Ovary (tissue), 9 donors: ENCODE measurements around the gene NMT1. TPM values are rescaled to one million over a fixed set of nuclear protein-coding genes. Genes with fewer than 3 reads are reported as not detected.

Experiments used
- DNase-seq, 5 donors: peaks; one replicate each; pipeline ENCODE4 v3.0.0-alpha.2; 2019 to 2020
- H3K27ac ChIP-seq, 2 donors: fragments of 200-600 bp; one replicate each; pipeline versions ENCODE4 v1.5.1 to v1.8.0; 2019 to 2022
- H3K27me3 ChIP-seq: fragments of 200-600 bp; one replicate; pipeline ENCODE4 v1.8.0; 2022
- H3K36me3 ChIP-seq: fragments of 200-600 bp; sonication (generic); one replicate; pipeline ENCODE4 v1.5.1; 2019
- H3K4me1 ChIP-seq: one replicate; pipeline ENCODE4 v1.8.1; 2013; ENCODE audit warnings: mild to moderate bottlenecking, moderate library complexity; ENCODE audit not compliant: insufficient read depth
- H3K4me3 ChIP-seq: fragments of 200-600 bp; sonication (generic); one replicate; pipeline ENCODE4 v1.5.1; 2017
- H3K9me3 ChIP-seq, 2 donors: fragments of 200-600 bp in 1 of 2; sonication (generic) in 1 of 2; one replicate each; pipeline versions ENCODE4 v1.5.1 to v1.8.1; 2013 to 2019; ENCODE audit warnings: mild to moderate bottlenecking in 1 of 2, moderate library complexity in 1 of 2
- CTCF ChIP-seq, 3 donors: fragments of 450-650 bp in 2 of 3; fragments of 200-600 bp in 1 of 3; IDR thresholded peaks; one replicate each; pipeline versions ENCODE4 v1.5.1 to v1.8.0; 2016 to 2022; ENCODE audit warnings: antibody characterized with exemption in 3 of 3, mild to moderate bottlenecking in 1 of 3
- EP300 ChIP-seq: sonication (generic); formaldehyde crosslinking; IDR thresholded peaks from one replicate; pipeline ENCODE4 v1.6.1; 2017; ENCODE audit warnings: antibody characterized with exemption
- POLR2A ChIP-seq: fragments of 450-650 bp; IDR thresholded peaks from one replicate; pipeline ENCODE4 v1.6.1; 2017; ENCODE audit warnings: antibody characterized with exemption, mild to moderate bottlenecking, moderate library complexity
- WGBS, 3 donors: extraction: QIAGEN DNeasy Blood & Tissue Kit in 1 of 3; methylation state at CpG; one replicate each; pipeline versions ENCODE4 v1.1.5 to v1.1.7; 2013 to 2017; 5-methylcytosine and 5-hydroxymethylcytosine counted together
- intact Hi-C, 4 donors: fragments of 100-400 bp; cut with DNase I; formaldehyde crosslinking; loops; one replicate each; pipeline versions ENCODE4 v1.11.0 to v1.15.1; 2022 to 2023
- polyA plus RNA-seq, 2 donors: library from polyadenylated mRNA; stranded (reverse); fragments of 200-250 nt in 1 of 2; fragments of 350-450 nt in 1 of 2; fragmentation: Illumina TruSeq in 1 of 2; extraction: RNeasy Lipid Tissue Mini Kit (QIAGEN cat#74804) in 1 of 2; gene quantifications; one replicate each; pipeline ENCODE4 v1.2.3, GENCODE V29; 2013 to 2014
- total RNA-seq, 7 donors: library from RNA; depleted of rRNA in 2 of 7; stranded (reverse); fragments of >200 nt in 2 of 7; fragmentation: NEBNext Ultra II Directional in 3 of 7; extraction: Animal tissue kit (Norgen Biotek cat#: 25700) in 3 of 7; gene quantifications; one replicate each; pipeline versions ENCODE4 v1.1.0 to v1.2.4, GENCODE V29; 2016 to 2023
- donor health status: DM: no; HTN: no; CAD: no; lungs with moderate emphysema.
- donor health status: DM: no; HTN: no; CAD: no.
- donor health status: Bipolar disorder and iron deficiency.
- donor health status: DM: yes; HTN: yes; CAD: no.
- donor health status: DM: no; HTN: no; CAD: no.
- donor health status: DM: yes; HTN: yes; CAD: no.

Gene NMT1
- total and polyA plus RNA-seq, 9 donors, result 23.0 to 91.4 (median 76.2) TPM

GRCh38 chr17:45087504-45087975 lies 26.4 kb downstream of the NMT1 start:
- H3K27ac ChIP-seq, result no peak overlapping the region
- intact Hi-C loops, result no loop called here
- no peak overlapping the region for H3K4me3 ChIP-seq
- no peaks in the 10 kb centered on the region for H3K36me3 ChIP-seq
- DNase-seq, result no peak
- H3K4me1 ChIP-seq, result peaks cover 6% of the 10 kb centered on the region
- no peaks in the 10 kb centered on the region for H3K9me3 ChIP-seq
- H3K27me3 ChIP-seq, result no peaks in the 10 kb centered on the region
- TF ChIP-seq EP300, result no peak
- TF ChIP-seq POLR2A, result no peak
- TF ChIP-seq CTCF (IDR thresholded peaks at IDR 0.05), result no peak
- WGBS, 3 donors, result 69 to 84% (median 78%) methylated on average over 3 of the region's 3 CpGs

GRCh38 chr17:45087978-45088377 lies 26.9 kb downstream of the NMT1 start:
- no peaks in the 10 kb centered on the region for H3K36me3 ChIP-seq
- H3K27me3 ChIP-seq, result no peaks in the 10 kb centered on the region
- no peak for DNase-seq
- H3K27ac ChIP-seq, result no peak overlapping the region
- no peak for TF ChIP-seq POLR2A
- TF ChIP-seq CTCF (IDR thresholded peaks at IDR 0.05), result no peak
- TF ChIP-seq EP300, result no peak
- no peak overlapping the region for H3K4me3 ChIP-seq
- H3K9me3 ChIP-seq, result no peaks in the 10 kb centered on the region
- 85 to 93% (median 89%) methylated on average over 5 of the region's 5 CpGs for WGBS, 3 donors
- intact Hi-C loops, result no loop called here
- H3K4me1 ChIP-seq, result peaks cover 9% of the 10 kb centered on the region

- WGBS, 3 donors, result 78 to 96% (median 93%) methylated on average over 3 of the region's 3 CpGs
- Histone ChIP-seq H3K27me3 (no peaks in the 10 kb centered on the region), H3K27ac (no peak overlapping the region), H3K36me3 (no peaks in the 10 kb centered on the region), H3K9me3 (no peaks in the 10 kb centered on the region), H3K4me3 (no peak overlapping the region), H3K4me1 (peaks cover 14% of the 10 kb centered on the region)
- TF ChIP-seq CTCF (IDR thresholded peaks at IDR 0.05) (no peak), POLR2A (no peak), EP300 (no peak)
- intact Hi-C loops, result no loop called here
- DNase-seq, result no peak
Observed at GRCh38 chr17:45088741-45089140, 27.6 kb downstream of the NMT1 start.

GRCh38 chr17:45090711-45091110 lies 29.6 kb downstream of the NMT1 start:
- Histone ChIP-seq H3K4me1 (peaks cover 15% of the 10 kb centered on the region), H3K36me3 (no peaks in the 10 kb centered on the region), H3K4me3 (no peak overlapping the region), H3K27ac (no peak overlapping the region), H3K27me3 (no peaks in the 10 kb centered on the region), H3K9me3 (no peaks in the 10 kb centered on the region)
- WGBS, 3 donors, result 45 to 67% (median 62%) methylated on average over 3 of the region's 3 CpGs
- DNase-seq, result no peak
- TF ChIP-seq EP300 (no peak), CTCF (IDR thresholded peaks at IDR 0.05) (no peak), POLR2A (no peak)
- intact Hi-C loops, result loop anchor here in 2 of 4 donors (10.0 kb wide), 2 partner anchors 66 to 176 kb away; partner anchors contain the start of gene GFAP (in 1 of the 2)
